ENCODE results near the gene IL12RB2.

IL12RB2 gene

GRCh38 chr1:67381154-67381553 is 73.5 kb downstream of the IL12RB2 start:
- TF ChIP-seq CTCF (IDR thresholded peaks at IDR 0.05; ENCODE audit: control insufficient read depth, insufficient read depth, low read depth, low read length, missing control alignments) = no peak
- DNase-seq (ENCODE audit: low read depth) = no peak
- H3K4me3 ChIP-seq (ENCODE audit: control insufficient read depth, low read depth, low read length) = no peak overlapping the region

GRCh38 chr1:67382292-67382691 is 74.6 kb downstream of the IL12RB2 start:
- DNase-seq (ENCODE audit: low read depth) = no peak
- no peak for TF ChIP-seq CTCF (IDR thresholded peaks at IDR 0.05; ENCODE audit: control insufficient read depth, insufficient read depth, low read depth, low read length, missing control alignments)
- H3K4me3 ChIP-seq (ENCODE audit: control insufficient read depth, low read depth, low read length) = no peak overlapping the region

DNA sequence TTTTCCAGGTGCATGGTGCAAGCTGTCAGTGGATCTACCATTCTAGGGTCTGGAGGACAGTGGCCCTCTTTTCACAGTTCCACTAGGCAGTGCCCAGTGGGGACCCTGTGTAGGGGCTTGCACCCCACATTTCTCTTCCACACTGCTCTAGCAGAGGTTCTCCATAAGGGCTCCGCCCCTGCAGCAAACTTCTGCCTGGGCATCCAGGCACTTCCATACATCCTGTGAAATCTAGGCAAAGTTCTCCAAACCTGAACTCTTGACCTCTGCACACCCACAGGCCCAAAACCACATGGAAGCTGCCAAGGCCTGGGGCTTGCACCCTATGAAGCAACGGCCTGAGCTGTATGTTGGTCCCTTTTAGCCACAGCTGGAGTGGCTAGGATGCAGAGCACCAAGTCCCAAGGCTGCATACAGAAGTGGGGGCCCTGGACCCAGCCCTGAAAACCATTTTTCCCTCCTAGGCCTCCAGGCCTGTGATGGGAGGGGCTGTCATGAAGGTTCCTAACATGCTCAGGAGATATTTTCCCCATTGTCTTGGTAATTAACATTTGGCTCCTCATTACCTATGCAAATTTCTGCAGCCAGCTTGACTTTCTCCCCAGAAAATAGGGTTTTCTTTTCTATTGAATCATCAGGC is 76.4 kb downstream of the IL12RB2 start:
- TF ChIP-seq CTCF (IDR thresholded peaks at IDR 0.05; ENCODE audit: control insufficient read depth, insufficient read depth, low read depth, low read length, missing control alignments) = no peak
- H3K4me3 ChIP-seq (ENCODE audit: control insufficient read depth, low read depth, low read length) = no peak overlapping the region
- DNase-seq (ENCODE audit: low read depth) = no peak

DNA sequence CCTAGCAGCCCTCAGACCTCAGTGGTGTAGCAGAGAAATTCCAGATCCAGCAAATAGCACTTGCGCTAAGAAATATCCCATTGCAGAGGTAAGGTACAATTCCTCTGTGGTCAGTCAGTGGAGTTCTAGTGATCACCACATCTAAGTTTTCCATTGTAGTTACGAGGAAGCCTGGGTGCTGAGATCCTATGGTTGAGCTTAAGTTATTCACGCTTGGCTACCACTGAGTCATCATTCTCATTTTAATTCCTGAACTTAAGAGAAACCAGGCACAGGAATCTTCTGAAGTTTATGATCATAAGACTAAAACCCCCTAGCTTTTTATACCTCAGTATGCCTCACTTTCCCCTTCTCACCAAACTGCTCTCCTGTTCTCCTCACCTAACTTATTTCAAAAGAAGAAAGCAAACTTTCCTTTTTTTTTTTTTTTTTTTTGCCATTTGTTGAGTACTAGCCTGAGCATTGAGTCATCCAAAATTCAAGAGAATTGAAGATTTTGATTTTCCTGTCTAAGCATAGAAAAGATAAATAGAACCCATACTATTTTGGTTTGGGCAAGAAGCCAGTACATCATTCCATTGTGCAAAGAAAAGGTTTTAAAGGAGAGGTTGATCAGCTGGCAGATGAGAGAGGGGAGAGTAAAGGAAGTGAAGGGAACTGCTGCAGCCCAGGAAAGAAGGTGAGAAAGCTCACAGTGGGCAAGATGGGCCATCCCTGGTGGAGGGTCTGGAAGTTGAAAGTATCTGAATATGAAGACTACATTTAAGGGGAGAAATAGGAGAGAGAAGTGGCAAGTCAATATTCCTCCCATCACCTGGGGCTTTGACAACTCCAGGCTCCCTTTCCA is 82.6 kb downstream of the IL12RB2 start:
- H3K4me3 ChIP-seq (ENCODE audit: control insufficient read depth, low read depth, low read length) = peak overlapping the region; percentile 5; the same call in 1 of the 2 replicates
- peak; percentile 42 for DNase-seq (ENCODE audit: low read depth)

GRCh38 chr1:67393240-67393639 is 85.6 kb downstream of the IL12RB2 start:
- no peak for DNase-seq (ENCODE audit: low read depth)
- TF ChIP-seq CTCF (IDR thresholded peaks at IDR 0.05; ENCODE audit: control insufficient read depth, insufficient read depth, low read depth, low read length, missing control alignments) = no peak
- H3K4me3 ChIP-seq (ENCODE audit: control insufficient read depth, low read depth, low read length) = no peak overlapping the region

More for the DNA sequence above, 82.6 kb downstream of the IL12RB2 start:
- TF ChIP-seq CTCF (IDR thresholded peaks at IDR 0.05; ENCODE audit: control insufficient read depth, insufficient read depth, low read depth, low read length, missing control alignments) = no peak

DNA sequence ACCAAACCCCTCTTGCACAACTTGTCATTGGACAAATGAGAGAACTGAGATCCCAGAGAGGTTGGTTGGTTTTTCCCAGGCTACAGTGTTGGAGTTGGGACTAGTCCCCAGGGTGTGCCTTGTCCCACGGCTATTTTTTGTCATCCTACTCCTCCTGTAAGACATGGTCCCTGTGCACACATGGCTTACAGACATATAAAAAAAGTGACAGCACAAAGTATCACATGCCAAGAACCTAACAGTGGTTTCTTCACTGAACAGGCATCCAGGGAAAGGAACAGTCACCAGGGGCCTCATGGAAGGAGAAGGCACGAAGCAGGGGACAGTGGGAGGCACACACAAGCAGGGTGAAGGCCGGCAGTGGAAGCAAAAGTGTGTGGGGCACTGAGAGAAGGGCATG is 86.1 kb downstream of the IL12RB2 start:
- no peak for DNase-seq (ENCODE audit: low read depth)

More for the DNA sequence above, 86.1 kb downstream of the IL12RB2 start:
- H3K4me3 ChIP-seq (ENCODE audit: control insufficient read depth, low read depth, low read length) = no peak overlapping the region
- TF ChIP-seq CTCF (IDR thresholded peaks at IDR 0.05; ENCODE audit: control insufficient read depth, insufficient read depth, low read depth, low read length, missing control alignments) = no peak
